ENCODE data around the gene HLA-DRA. TPM values are rescaled to one million over a fixed set of nuclear protein-coding genes. Genes with fewer than 3 reads are reported as not detected.
A peak's percentile ranks its signal among the peaks of the same experiment; 100 is the strongest.

Gene HLA-DRA
- total RNA-seq, 1 donor = 0.45 TPM

DNA sequence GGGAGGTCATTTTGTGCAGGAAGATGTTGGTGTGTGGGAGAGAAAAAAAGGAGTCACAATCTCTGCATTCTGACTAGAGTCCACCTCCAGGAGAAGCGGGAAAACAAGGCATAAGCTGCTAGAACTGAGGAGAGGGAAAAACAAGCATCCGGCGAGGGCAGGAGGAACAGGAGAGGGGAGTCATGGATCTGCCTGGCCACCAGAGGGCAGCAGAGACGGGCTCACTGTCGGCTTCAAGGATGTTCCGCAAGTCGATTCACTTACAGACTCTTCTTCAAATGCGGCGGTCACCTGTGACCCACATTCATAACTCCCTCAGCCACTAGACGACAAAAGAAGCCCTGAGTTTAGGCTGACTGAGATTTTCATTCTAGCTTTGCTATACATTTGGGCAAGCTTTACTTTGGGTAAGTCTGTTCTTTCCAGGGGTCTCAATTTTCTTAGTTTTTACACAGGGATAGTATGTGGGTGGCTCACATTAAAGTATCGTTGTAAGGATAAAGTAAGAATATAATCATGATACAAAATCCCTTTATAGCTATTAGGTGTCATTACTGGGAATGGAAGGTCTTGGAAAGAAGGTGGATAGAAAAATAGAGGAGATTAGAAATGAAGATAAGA, 26.1 kb upstream of the HLA-DRA start:
- TF ChIP-seq, protein P1, sequence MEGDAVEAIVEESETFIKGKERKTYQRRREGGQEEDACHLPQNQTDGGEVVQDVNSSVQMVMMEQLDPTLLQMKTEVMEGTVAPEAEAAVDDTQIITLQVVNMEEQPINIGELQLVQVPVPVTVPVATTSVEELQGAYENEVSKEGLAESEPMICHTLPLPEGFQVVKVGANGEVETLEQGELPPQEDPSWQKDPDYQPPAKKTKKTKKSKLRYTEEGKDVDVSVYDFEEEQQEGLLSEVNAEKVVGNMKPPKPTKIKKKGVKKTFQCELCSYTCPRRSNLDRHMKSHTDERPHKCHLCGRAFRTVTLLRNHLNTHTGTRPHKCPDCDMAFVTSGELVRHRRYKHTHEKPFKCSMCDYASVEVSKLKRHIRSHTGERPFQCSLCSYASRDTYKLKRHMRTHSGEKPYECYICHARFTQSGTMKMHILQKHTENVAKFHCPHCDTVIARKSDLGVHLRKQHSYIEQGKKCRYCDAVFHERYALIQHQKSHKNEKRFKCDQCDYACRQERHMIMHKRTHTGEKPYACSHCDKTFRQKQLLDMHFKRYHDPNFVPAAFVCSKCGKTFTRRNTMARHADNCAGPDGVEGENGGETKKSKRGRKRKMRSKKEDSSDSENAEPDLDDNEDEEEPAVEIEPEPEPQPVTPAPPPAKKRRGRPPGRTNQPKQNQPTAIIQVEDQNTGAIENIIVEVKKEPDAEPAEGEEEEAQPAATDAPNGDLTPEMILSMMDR (IDR thresholded peaks at IDR 0.05; ENCODE audit: insufficient read depth, low read length) = peak; percentile 94
- no peak overlapping the region for H3K4me3 ChIP-seq (ENCODE audit: low read depth, low read length)
- DNase-seq (ENCODE audit: low read depth) = peak; percentile 77

DNA sequence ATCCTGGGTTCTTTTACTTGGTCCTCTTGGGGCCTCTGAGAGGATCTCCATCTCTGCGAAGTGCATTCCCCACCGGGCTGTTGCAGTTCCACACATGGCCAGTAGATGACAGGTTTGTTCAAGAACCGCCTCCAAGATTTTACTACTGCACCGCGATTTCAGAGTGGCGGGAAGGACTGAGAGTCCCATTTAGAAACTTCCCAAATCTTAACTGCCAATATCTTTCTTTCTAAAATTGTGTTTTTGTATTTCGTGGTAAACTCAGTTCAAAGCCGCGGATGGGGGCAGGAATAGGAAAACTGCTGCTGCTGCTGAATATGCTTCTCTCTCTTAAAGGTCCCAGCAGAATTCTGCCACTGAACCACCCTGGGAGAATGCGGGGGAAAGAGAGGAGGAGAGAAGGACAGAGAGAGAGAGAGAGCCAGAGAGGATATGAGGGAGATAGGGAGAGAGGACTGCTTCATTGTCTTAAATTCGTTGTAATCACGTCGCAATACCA, 24.1 kb upstream of the HLA-DRA start:
- DNase-seq (ENCODE audit: low read depth) = peak; percentile 72
- no peak overlapping the region for H3K4me3 ChIP-seq (ENCODE audit: low read depth, low read length)
- TF ChIP-seq, protein P1 (IDR thresholded peaks at IDR 0.05; ENCODE audit: insufficient read depth, low read length) = peak; percentile 100

DNA sequence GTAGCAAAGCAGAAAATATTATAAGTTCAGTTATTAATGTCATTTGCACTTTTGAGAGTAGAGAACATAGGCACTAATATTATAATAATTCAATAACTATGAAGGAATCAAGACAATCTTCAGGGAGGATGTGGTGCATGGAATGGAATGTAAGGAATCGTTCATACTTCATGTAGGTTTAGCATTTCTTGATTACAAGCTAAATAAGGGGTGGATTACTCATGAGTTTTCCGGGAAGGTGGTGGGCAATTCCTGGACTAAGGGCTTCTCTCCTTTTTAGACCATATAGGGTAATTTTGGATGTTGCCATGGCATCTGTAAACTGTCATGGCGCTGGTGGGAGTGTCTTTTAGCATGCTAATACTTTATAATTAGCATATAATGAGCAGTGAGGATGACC, 23.7 kb upstream of the HLA-DRA start:
- TF ChIP-seq, protein P1 (IDR thresholded peaks at IDR 0.05; ENCODE audit: insufficient read depth, low read length) = no peak
- DNase-seq (ENCODE audit: low read depth) = peak; percentile 3
- no peak overlapping the region for H3K4me3 ChIP-seq (ENCODE audit: low read depth, low read length)

- TF ChIP-seq, protein P1 (IDR thresholded peaks at IDR 0.05; ENCODE audit: insufficient read depth, low read length) = no peak
- no peak for DNase-seq (ENCODE audit: low read depth)
- H3K4me3 ChIP-seq (ENCODE audit: low read depth, low read length) = no peak overlapping the region
These were observed 14.9 kb upstream of the HLA-DRA start for GRCh38 chr6:32424589-32425300.

DNA sequence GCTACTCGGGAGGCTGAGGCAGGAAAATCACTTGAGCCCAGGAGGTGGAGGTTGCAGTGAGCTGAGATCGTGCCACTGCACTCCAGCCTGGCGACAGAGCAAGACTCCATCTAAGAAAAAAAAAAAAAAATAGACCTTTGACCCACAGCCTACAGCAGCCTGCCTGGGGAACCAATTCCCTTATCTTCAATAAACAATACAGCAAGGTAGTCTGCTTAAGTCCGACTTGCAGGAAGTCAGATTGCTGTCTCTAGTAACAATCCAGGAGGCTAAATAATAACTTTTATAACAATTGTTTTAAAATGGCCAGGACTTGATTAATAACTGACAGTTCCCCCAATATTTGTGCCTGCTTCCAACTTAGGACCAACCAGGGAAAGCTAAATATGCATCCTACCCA, 13.3 kb upstream of the HLA-DRA start:
- no peak for DNase-seq (ENCODE audit: low read depth)
- TF ChIP-seq, protein P1 (IDR thresholded peaks at IDR 0.05; ENCODE audit: insufficient read depth, low read length) = no peak
- H3K4me3 ChIP-seq (ENCODE audit: low read depth, low read length) = no peak overlapping the region

DNA sequence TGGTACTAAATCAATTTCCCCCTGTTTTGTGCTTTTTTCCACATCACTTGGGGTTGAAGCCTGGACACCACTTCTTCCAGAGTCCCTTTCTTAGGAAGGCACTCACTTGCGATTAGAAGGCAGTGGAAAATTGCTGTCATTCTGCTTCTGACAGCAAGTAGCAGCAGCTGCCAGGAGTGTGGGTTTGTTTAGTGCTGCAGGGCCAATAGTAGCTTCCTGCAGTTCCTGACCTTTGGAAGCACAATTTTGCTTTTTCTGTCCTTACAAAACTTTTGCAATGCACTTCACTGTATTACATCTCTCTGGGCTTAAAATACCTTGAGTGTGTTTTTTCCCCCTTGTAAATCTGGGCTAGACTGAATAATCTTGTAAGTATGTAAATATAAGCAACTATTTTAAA, 12.5 kb upstream of the HLA-DRA start:
- H3K4me3 ChIP-seq (ENCODE audit: low read depth, low read length) = no peak overlapping the region
- TF ChIP-seq, protein P1 (IDR thresholded peaks at IDR 0.05; ENCODE audit: insufficient read depth, low read length) = no peak
- DNase-seq (ENCODE audit: low read depth) = no peak
